ENCODE measurements around the gene MEST. TPM values are rescaled to one million over a fixed set of nuclear protein-coding genes. Genes with fewer than 3 reads are reported as not detected.

Gene MEST
- polyA plus RNA-seq, 1 donor (not counting 4 experiments of a cell fraction or from before 2014, with no cell fraction given): 5.8 TPM

- no peaks in the 10 kb centered on the region for H3K36me3 ChIP-seq (ENCODE audit: control insufficient read depth in 2 of 2, extremely low read depth in 1 of 2, insufficient read depth in 2 of 2, low read length in 2 of 2)
- H3K9me3 ChIP-seq (ENCODE audit: control insufficient read depth, low read depth, low read length): no peaks in the 10 kb centered on the region
- H3K4me1 ChIP-seq (ENCODE audit: control insufficient read depth, extremely low read depth, insufficient read depth, low read length): peaks cover 10% of the 10 kb centered on the region
- H4K20me1 ChIP-seq (ENCODE audit: control insufficient read depth, extremely low read depth, insufficient read depth, low read length): no peaks in the 10 kb centered on the region
- H3K27ac ChIP-seq (ENCODE audit: control insufficient read depth, insufficient read depth, low read length): no peak overlapping the region
- DNase-seq (ENCODE audit: low read depth, low spot score) (no peak), FAIRE-seq (no peak)
- no peak overlapping the region for H3K9ac ChIP-seq (ENCODE audit: control insufficient read depth, extremely low read depth, insufficient read depth, low read length)
- no peak overlapping the region for H2AFZ ChIP-seq (ENCODE audit: control insufficient read depth, low read length)
- dilution Hi-C loops (cut with MboI; ENCODE audit: extremely low pct_ligation_motif_present, low sequenced_read_pairs): no loop called here
- no peaks in the 10 kb centered on the region for H3K27me3 ChIP-seq (ENCODE audit: control insufficient read depth, extremely low read depth, insufficient read depth, low read length)
- no peaks in the 10 kb centered on the region for H3K79me2 ChIP-seq (ENCODE audit: control insufficient read depth, insufficient read depth, low read length)
- no peak overlapping the region for H3K4me3 ChIP-seq (ENCODE audit: control insufficient read depth in 2 of 3, extremely low read depth in 1 of 3, insufficient read depth in 2 of 3, low read depth in 1 of 3, low read length in 3 of 3)
- no peak overlapping the region for H3K4me2 ChIP-seq (ENCODE audit: control insufficient read depth, extremely low read depth, insufficient read depth, low read depth, low read length)
- TF ChIP-seq CTCF (optimal IDR thresholded peaks at IDR 0.05 in 1 of 3, IDR thresholded peaks at IDR 0.05 in 1 of 3, conservative IDR thresholded peaks at IDR 0.05 in 1 of 3; ENCODE audit: extremely low read depth in 1 of 3, insufficient read depth in 2 of 3, low read length in 3 of 3) (no peak), EZH2 (IDR thresholded peaks at IDR 0.05; ENCODE audit: low read length) (no peak)
- H3K9me1 ChIP-seq (ENCODE audit: control insufficient read depth, extremely low read depth, insufficient read depth, low read length): no peaks in the 10 kb centered on the region
Measured at GRCh38 chr7:130444234-130444633, 47.7 kb upstream of the MEST start.

- Histone ChIP-seq H3K36me3 (ENCODE audit: control insufficient read depth in 2 of 2, extremely low read depth in 1 of 2, insufficient read depth in 2 of 2, low read length in 2 of 2) (no peaks in the 10 kb centered on the region), H3K79me2 (ENCODE audit: control insufficient read depth, insufficient read depth, low read length) (no peaks in the 10 kb centered on the region), H3K27ac (ENCODE audit: control insufficient read depth, insufficient read depth, low read length) (no peak overlapping the region), H2AFZ (ENCODE audit: control insufficient read depth, low read length) (no peak overlapping the region), H3K4me1 (ENCODE audit: control insufficient read depth, extremely low read depth, insufficient read depth, low read length) (peaks cover 10% of the 10 kb centered on the region), H3K4me2 (ENCODE audit: control insufficient read depth, extremely low read depth, insufficient read depth, low read depth, low read length) (no peak overlapping the region), H3K9me3 (ENCODE audit: control insufficient read depth, low read depth, low read length) (no peaks in the 10 kb centered on the region), H3K27me3 (ENCODE audit: control insufficient read depth, extremely low read depth, insufficient read depth, low read length) (no peaks in the 10 kb centered on the region), H3K9me1 (ENCODE audit: control insufficient read depth, extremely low read depth, insufficient read depth, low read length) (no peaks in the 10 kb centered on the region), H3K9ac (ENCODE audit: control insufficient read depth, extremely low read depth, insufficient read depth, low read length) (no peak overlapping the region), H3K4me3 (ENCODE audit: control insufficient read depth in 2 of 3, extremely low read depth in 1 of 3, insufficient read depth in 2 of 3, low read depth in 1 of 3, low read length in 3 of 3) (no peak overlapping the region), H4K20me1 (ENCODE audit: control insufficient read depth, extremely low read depth, insufficient read depth, low read length) (no peaks in the 10 kb centered on the region)
- dilution Hi-C loops (cut with MboI; ENCODE audit: extremely low pct_ligation_motif_present, low sequenced_read_pairs): no loop called here
- no peak for FAIRE-seq
- DNase-seq (ENCODE audit: low read depth, low spot score): no peak
- TF ChIP-seq EZH2 (IDR thresholded peaks at IDR 0.05; ENCODE audit: low read length) (no peak), CTCF (optimal IDR thresholded peaks at IDR 0.05 in 1 of 3, IDR thresholded peaks at IDR 0.05 in 1 of 3, conservative IDR thresholded peaks at IDR 0.05 in 1 of 3; ENCODE audit: extremely low read depth in 1 of 3, insufficient read depth in 2 of 3, low read length in 3 of 3) (peak in 1 of 3 experiments; percentile 15)
Measured at GRCh38 chr7:130444751-130445407, 47.0 kb upstream of the MEST start.
